MM.1S (cell line): ENCODE measurements around the gene ILF2.
"Not testable (repeated sequence)": the region's sequence is repeated elsewhere in the genome, so short reads cannot be mapped to it uniquely, and the experiment has no call there.

ENCODE experiments used
- DNase-seq: peaks from one replicate; pipeline ENCODE4 v3.0.0-alpha.2; 2015
- H2AFZ ChIP-seq: fragments of 300-600 bp; sonication (generic); 2 replicates; pipeline ENCODE4 v1.6.0; 2016; ENCODE audit warnings: antibody characterized with exemption, low read length
- H3F3A ChIP-seq: fragments of 300-600 bp; sonication (generic); 2 replicates; pipeline ENCODE4 v1.6.1; 2016; ENCODE audit warnings: mild to moderate bottlenecking, antibody characterized with exemption, low read length, moderate library complexity, mixed read lengths; ENCODE audit not compliant: insufficient read depth
- H3K27ac ChIP-seq: fragments of 300-600 bp; sonication (generic); 2 replicates; pipeline ENCODE4 v1.5.1; 2016; ENCODE audit warnings: mild to moderate bottlenecking, low read length
- H3K27me3 ChIP-seq: fragments of 300-600 bp; sonication (generic); replicated peaks from 2 replicates; pipeline ENCODE4 v1.6.0; 2016; ENCODE audit warnings: low read length; ENCODE audit not compliant: insufficient read depth
- H3K36me3 ChIP-seq: fragments of 300-600 bp; sonication (generic); replicated peaks from 2 replicates; pipeline ENCODE4 v1.6.1; 2016; ENCODE audit warnings: mild to moderate bottlenecking, low read length, mixed read lengths; ENCODE audit not compliant: insufficient read depth
- H3K4me1 ChIP-seq: fragments of 300-600 bp; sonication (generic); 2 replicates; pipeline ENCODE4 v1.6.1; 2016; ENCODE audit warnings: low read length, mixed read lengths
- H3K4me2 ChIP-seq: fragments of 300-600 bp; sonication (generic); 2 replicates; pipeline ENCODE4 v1.6.0; 2016; ENCODE audit warnings: low read depth, low read length
- H3K4me3 ChIP-seq: fragments of 300-600 bp; sonication (generic); 2 replicates; pipeline ENCODE4 v1.5.1; 2016; ENCODE audit warnings: low read length, mixed read lengths
- H3K79me2 ChIP-seq: fragments of 300-600 bp; sonication (generic); 2 replicates; pipeline ENCODE4 v1.6.1; 2016; ENCODE audit warnings: mixed run types, low read length, mixed read lengths
- H3K9ac ChIP-seq: fragments of 300-600 bp; sonication (generic); 2 replicates; pipeline ENCODE4 v1.6.1; 2016; ENCODE audit warnings: low read length, mixed read lengths
- H3K9me2 ChIP-seq: fragments of 300-600 bp; sonication (generic); replicated peaks from 2 replicates; pipeline ENCODE4 v1.6.1; 2016; ENCODE audit warnings: mild to moderate bottlenecking, low read length, mixed read lengths; ENCODE audit not compliant: insufficient read depth
- H3K9me3 ChIP-seq: fragments of 300-600 bp; sonication (generic); replicated peaks from 2 replicates; pipeline ENCODE4 v1.6.1; 2016; ENCODE audit warnings: mild to moderate bottlenecking, low read length, mixed read lengths; ENCODE audit not compliant: insufficient read depth
- H4K20me1 ChIP-seq: fragments of 300-600 bp; sonication (generic); 2 replicates; pipeline ENCODE4 v1.6.1; 2016; ENCODE audit warnings: mild to moderate bottlenecking, low read length, moderate library complexity, mixed read lengths; ENCODE audit not compliant: insufficient read depth
- EZH2 ChIP-seq: fragments of 300-600 bp; sonication (generic); optimal IDR thresholded peaks from 2 replicates; pipeline ENCODE3; 2017; ENCODE audit warnings: low read depth, mild to moderate bottlenecking, antibody characterized with exemption, low read length, mixed read lengths
- EZH2phosphoT487 ChIP-seq: fragments of 300-600 bp; sonication (generic); IDR thresholded peaks from 2 replicates; pipeline ENCODE4 v1.6.1; 2018; ENCODE audit warnings: antibody characterized with exemption, low read length
- TF ChIP-seq, protein P1 (sequence below): fragments of 300-600 bp; sonication (generic); IDR thresholded peaks from 2 replicates; pipeline ENCODE4 v1.5.1; 2016; ENCODE audit warnings: antibody characterized with exemption, low read length, mixed read lengths

The ILF2 gene

DNA sequence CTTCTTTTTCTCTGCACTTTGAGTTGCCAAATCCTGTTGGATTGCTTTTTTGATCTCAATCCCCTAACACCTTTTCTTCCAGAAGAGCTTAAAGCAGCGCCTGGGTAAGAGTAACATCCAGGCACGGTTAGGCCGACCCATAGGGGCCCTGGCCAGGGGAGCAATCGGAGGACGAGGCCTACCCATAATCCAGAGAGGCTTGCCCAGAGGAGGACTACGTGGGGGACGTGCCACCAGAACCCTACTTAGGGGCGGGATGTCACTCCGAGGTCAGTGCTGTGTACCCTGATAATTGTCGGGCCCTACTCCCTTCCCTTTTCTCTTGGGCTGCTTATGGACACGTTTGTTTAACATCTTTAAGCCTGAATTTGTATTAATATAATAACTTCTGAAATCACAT is 28.6 kb downstream of the ILF2 start:
- H3K4me2 ChIP-seq, result no peak overlapping the region
- no peaks in the 10 kb centered on the region for H3K9me2 ChIP-seq
- H3K4me3 ChIP-seq, result no peak overlapping the region
- H3K9me3 ChIP-seq, result no peaks in the 10 kb centered on the region
- H3K36me3 ChIP-seq, result peaks cover 54% of the 10 kb centered on the region
- peaks cover 80% of the 10 kb centered on the region for H3K79me2 ChIP-seq
- no peaks in the 10 kb centered on the region for H3F3A ChIP-seq
- DNase-seq, result no peak
- TF ChIP-seq, protein P1, sequence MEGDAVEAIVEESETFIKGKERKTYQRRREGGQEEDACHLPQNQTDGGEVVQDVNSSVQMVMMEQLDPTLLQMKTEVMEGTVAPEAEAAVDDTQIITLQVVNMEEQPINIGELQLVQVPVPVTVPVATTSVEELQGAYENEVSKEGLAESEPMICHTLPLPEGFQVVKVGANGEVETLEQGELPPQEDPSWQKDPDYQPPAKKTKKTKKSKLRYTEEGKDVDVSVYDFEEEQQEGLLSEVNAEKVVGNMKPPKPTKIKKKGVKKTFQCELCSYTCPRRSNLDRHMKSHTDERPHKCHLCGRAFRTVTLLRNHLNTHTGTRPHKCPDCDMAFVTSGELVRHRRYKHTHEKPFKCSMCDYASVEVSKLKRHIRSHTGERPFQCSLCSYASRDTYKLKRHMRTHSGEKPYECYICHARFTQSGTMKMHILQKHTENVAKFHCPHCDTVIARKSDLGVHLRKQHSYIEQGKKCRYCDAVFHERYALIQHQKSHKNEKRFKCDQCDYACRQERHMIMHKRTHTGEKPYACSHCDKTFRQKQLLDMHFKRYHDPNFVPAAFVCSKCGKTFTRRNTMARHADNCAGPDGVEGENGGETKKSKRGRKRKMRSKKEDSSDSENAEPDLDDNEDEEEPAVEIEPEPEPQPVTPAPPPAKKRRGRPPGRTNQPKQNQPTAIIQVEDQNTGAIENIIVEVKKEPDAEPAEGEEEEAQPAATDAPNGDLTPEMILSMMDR, result no peak
- TF ChIP-seq EZH2, result no peak
- TF ChIP-seq EZH2phosphoT487, result no peak
- H3K27ac ChIP-seq, result no peak overlapping the region
- no peak overlapping the region for H2AFZ ChIP-seq
- H4K20me1 ChIP-seq, result no peaks in the 10 kb centered on the region
- H3K9ac ChIP-seq, result no peak overlapping the region
- no peaks in the 10 kb centered on the region for H3K27me3 ChIP-seq
- H3K4me1 ChIP-seq, result no peaks in the 10 kb centered on the region

DNA sequence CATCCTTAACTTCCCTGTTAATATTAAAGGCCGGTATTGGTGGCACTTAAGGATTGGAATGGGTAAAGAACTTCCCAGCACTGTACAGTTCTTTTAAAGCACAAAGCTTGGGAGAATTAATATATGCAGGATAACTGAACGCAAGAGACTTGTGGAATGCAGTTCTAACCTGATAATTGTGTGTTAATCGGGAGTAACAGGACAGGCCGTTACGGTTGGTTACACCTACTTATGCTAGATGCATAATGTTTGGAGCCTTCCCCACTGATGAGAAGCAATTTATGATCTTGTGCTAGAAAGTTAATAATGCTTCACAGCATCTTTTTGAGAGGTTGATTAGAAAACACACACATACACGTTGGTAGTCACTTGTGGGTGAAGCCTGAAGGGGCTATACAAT is 29.9 kb downstream of the ILF2 start:
- no peak for DNase-seq
- H3F3A ChIP-seq, result no peaks in the 10 kb centered on the region
- H3K27ac ChIP-seq, result no peak overlapping the region
- peaks cover 94% of the 10 kb centered on the region for H3K79me2 ChIP-seq
- no peak overlapping the region for H2AFZ ChIP-seq
- peaks cover 64% of the 10 kb centered on the region for H3K36me3 ChIP-seq
- no peak for TF ChIP-seq EZH2phosphoT487
- no peak for TF ChIP-seq EZH2
- TF ChIP-seq, protein P1, result no peak
- H4K20me1 ChIP-seq, result no peaks in the 10 kb centered on the region
- no peak overlapping the region for H3K9ac ChIP-seq
- H3K4me2 ChIP-seq, result no peak overlapping the region
- no peak overlapping the region for H3K4me3 ChIP-seq
- no peaks in the 10 kb centered on the region for H3K9me3 ChIP-seq
- H3K27me3 ChIP-seq, result no peaks in the 10 kb centered on the region
- no peaks in the 10 kb centered on the region for H3K9me2 ChIP-seq
- H3K4me1 ChIP-seq, result no peaks in the 10 kb centered on the region

GRCh38 chr1:153640213-153640612 is 30.6 kb downstream of the ILF2 start:
- not testable (repeated sequence) for H2AFZ ChIP-seq, H4K20me1 ChIP-seq, H3K9me2 ChIP-seq, DNase-seq, H3K4me1 ChIP-seq, H3K4me2 ChIP-seq, H3F3A ChIP-seq, H3K4me3 ChIP-seq, H3K27me3 ChIP-seq, H3K9ac ChIP-seq, H3K27ac ChIP-seq, H3K9me3 ChIP-seq
- peaks cover 63% of the 10 kb centered on the region for H3K36me3 ChIP-seq
- peaks cover 99% of the 10 kb centered on the region for H3K79me2 ChIP-seq

GRCh38 chr1:153639280-153639679 is 31.5 kb downstream of the ILF2 start:
- no peaks in the 10 kb centered on the region for H3K9me2 ChIP-seq
- no peak overlapping the region for H3K4me3 ChIP-seq
- H3K27ac ChIP-seq, result no peak overlapping the region
- H3K27me3 ChIP-seq, result no peaks in the 10 kb centered on the region
- no peak for DNase-seq
- no peaks in the 10 kb centered on the region for H3K9me3 ChIP-seq
- no peak for TF ChIP-seq EZH2
- no peak for TF ChIP-seq EZH2phosphoT487
- TF ChIP-seq, protein P1, result no peak
- H3K36me3 ChIP-seq, result peaks cover 63% of the 10 kb centered on the region
- H2AFZ ChIP-seq, result no peak overlapping the region
- no peak overlapping the region for H3K9ac ChIP-seq
- H3F3A ChIP-seq, result peaks cover under 1% of the 10 kb centered on the region
- H3K4me1 ChIP-seq, result no peaks in the 10 kb centered on the region
- no peak overlapping the region for H3K4me2 ChIP-seq
- peaks cover 99% of the 10 kb centered on the region for H3K79me2 ChIP-seq
- H4K20me1 ChIP-seq, result no peaks in the 10 kb centered on the region
